Panc1 (cell line): Measurements from ENCODE around the gene CDC42EP5. TPM values are rescaled to one million over a fixed set of nuclear protein-coding genes. Genes with fewer than 3 reads are reported as not detected.
"Not testable (repeated sequence)": the region's sequence is repeated elsewhere in the genome, so short reads cannot be mapped to it uniquely, and the experiment has no call there.

Experiments used
- ATAC-seq: fragments of 200-7000 bp; cut with Tn5 transposase; 2 replicates; pipeline ENCODE4 v1.9.1; 2020; ENCODE audit warnings: mild to moderate bottlenecking, moderate library complexity
- BruUV-seq: library from RNA; stranded (reverse); fragments of 400-500 nt; replicated peaks from 2 replicates; lab custom pipeline; 2021; lab: Mats Ljungman, UMichigan
- CTCF ChIA-PET: fragments of 300-600 bp; sonication (Branson Sonifier 250); formaldehyde crosslinking; loops from one replicate; lab custom pipeline; 2022; ENCODE audit warnings: antibody characterized with exemption; lab: Charles Lee
- POLR2A ChIA-PET: fragments of 300-600 bp; sonication (Branson Sonifier 250); formaldehyde crosslinking; loops from one replicate; lab custom pipeline; 2022; ENCODE audit warnings: antibody characterized with exemption; lab: Charles Lee
- DNase-seq: peaks from one replicate; pipeline ENCODE4 v3.0.0-alpha.2; 2010; ENCODE audit warnings: low read depth, low spot score
- H3K27ac ChIP-seq: 2 replicates; pipeline ENCODE4 v1.5.1; 2011; ENCODE audit warnings: mild to moderate bottlenecking, low read length, inconsistent platforms
- H3K27me3 ChIP-seq: fragments of 200-500 bp; sonication (Bioruptor generic); 2 replicates; pipeline ENCODE4 v1.6.0; 2014; ENCODE audit warnings: low read length, inconsistent platforms; ENCODE audit not compliant: control insufficient read depth, insufficient read depth
- H3K36me3 ChIP-seq: fragments of 200-500 bp; sonication (Bioruptor generic); 2 replicates; pipeline ENCODE4 v1.5.1; 2014; ENCODE audit warnings: inconsistent platforms, mild to moderate bottlenecking, low read length, moderate library complexity; ENCODE audit not compliant: control insufficient read depth, insufficient read depth
- H3K4me1 ChIP-seq: 2 replicates; pipeline ENCODE4 v1.5.1; 2011; ENCODE audit warnings: inconsistent platforms, mild to moderate bottlenecking, low read length, moderate library complexity; ENCODE audit not compliant: control insufficient read depth, insufficient read depth
- H3K4me3 ChIP-seq, 2 experiments: 2 replicates each; pipeline ENCODE4 v1.5.1; 2011 to 2012; ENCODE audit warnings: low read depth in 2 of 2, low read length in 2 of 2, mild to moderate bottlenecking in 2 of 2, inconsistent platforms in 1 of 2, moderate library complexity in 1 of 2
- H3K9me3 ChIP-seq: fragments of 200-500 bp; sonication (Bioruptor generic); 2 replicates; pipeline ENCODE4 v1.5.1; 2014; ENCODE audit warnings: low read depth, mild to moderate bottlenecking, inconsistent platforms, low read length, moderate library complexity; ENCODE audit not compliant: control insufficient read depth, insufficient read depth
- POLR2AphosphoS5 ChIP-seq: IDR thresholded peaks from 2 replicates; pipeline ENCODE4 v1.6.1; 2012; ENCODE audit warnings: mild to moderate bottlenecking, low read depth, low read length, moderate library complexity
- SIN3A ChIP-seq: IDR thresholded peaks from 2 replicates; pipeline ENCODE4 v1.6.1; 2012; ENCODE audit warnings: low read depth, mild to moderate bottlenecking, low read length, moderate library complexity, borderline replicate concordance; ENCODE audit not compliant: insufficient read depth
- TCF7L2 ChIP-seq: IDR thresholded peaks from 2 replicates; pipeline ENCODE4 v1.6.1; 2011; ENCODE audit warnings: mild to moderate bottlenecking, low read depth, low read length, inconsistent platforms
- in situ Hi-C: cut with HindIII; loops from 2 replicates; pipeline ENCODE4 v1.10.0; 2016; ENCODE audit warnings: low sequenced_read_pairs, low pct_unique_long_range_greater_than_20kb
- intact Hi-C: fragments of 100-400 bp; cut with micrococcal nuclease; formaldehyde crosslinking; loops from one replicate; pipeline ENCODE4 v1.10.0; 2022; ENCODE audit not compliant: unreplicated experiment
- total RNA-seq: library from RNA; stranded (reverse); gene quantifications from one replicate; pipeline ENCODE4 v1.2.1, GENCODE V29; 2021; ENCODE audit not compliant: unreplicated experiment
- TF ChIP-seq, protein P1 (sequence below), 2 experiments: IDR thresholded peaks; 2 replicates each; pipeline ENCODE4 v1.6.1; 2011 to 2012; ENCODE audit warnings: low read depth in 2 of 2, control low read depth in 1 of 2, low read length in 1 of 2, mild to moderate bottlenecking in 1 of 2, moderate library complexity in 1 of 2; ENCODE audit not compliant: insufficient read depth in 1 of 2
- TF ChIP-seq, protein P2 (sequence below): fragments of 450-650 bp; IDR thresholded peaks from 2 replicates; pipeline ENCODE4 v1.5.1; 2017; ENCODE audit warnings: mild to moderate bottlenecking

Gene CDC42EP5
- total RNA-seq, 1 experiment from 2014 or later = 7.1 TPM

DNA sequence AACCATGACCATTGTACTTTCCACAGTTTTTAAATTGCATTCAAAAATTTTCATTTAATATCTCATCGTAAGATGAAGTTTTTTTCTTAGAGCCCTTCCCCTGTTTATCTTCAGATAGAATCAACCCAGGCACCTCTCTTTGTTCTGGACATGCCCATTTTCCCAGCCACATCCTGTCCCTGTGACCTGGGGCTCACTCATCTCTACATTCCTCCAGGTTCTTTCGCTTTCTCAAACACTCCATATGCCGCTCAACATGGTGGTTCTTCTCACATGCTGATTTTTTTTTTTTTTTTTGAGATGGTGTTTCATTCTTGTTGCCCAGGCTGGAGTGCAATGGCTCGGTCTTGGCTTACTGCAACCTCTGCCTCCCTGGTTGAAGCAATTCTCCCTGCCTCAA is 32.4 kb upstream of the CDC42EP5 start:
- H3K9me3 ChIP-seq, in situ Hi-C loops, DNase-seq, H3K4me1 ChIP-seq, BruUV-seq, H3K36me3 ChIP-seq, POLR2A ChIA-PET, H3K4me3 ChIP-seq, H3K27ac ChIP-seq, ATAC-seq, CTCF ChIA-PET, intact Hi-C loops, H3K27me3 ChIP-seq: not testable (repeated sequence)

DNA sequence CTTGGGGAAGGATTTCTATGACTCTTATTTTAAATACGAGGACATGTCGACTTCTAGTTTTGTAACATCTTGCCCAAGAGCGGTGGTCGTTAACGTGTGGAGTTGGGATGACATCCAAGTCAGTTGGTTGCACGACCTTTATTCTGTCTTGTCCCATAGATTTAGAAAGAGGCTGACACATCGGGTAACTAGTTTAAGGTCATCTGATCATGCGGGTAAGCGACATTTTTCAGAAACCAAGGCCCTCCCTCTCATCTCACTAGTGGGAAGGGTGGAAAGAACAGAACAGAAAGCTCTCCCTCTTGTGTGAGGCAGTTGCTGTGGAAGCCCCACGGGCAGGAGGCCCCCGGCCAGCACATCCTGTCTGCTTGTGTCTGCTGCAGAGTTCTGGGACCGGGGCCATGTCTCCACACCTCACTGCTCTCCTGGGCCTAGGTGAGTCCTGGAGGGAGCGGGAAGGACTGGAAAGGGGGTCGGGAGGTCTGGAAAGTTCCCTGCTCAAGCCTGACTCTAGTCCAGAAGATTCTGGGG is 29.5 kb upstream of the CDC42EP5 start, which contains the start of gene LAIR2:
Gene LAIR2 (plus strand): TSS at position 314 of the 531 bp plus-strand sequence. CDS start 88 bp downstream, at position 402.
- ATAC-seq (no peak), DNase-seq (no peak)
- no peaks in the 10 kb centered on the region for H3K9me3 ChIP-seq
- CTCF ChIA-PET = no interaction called here
- no TSS peak for BruUV-seq
- TF ChIP-seq TCF7L2 (no peak), SIN3A (no peak), POLR2AphosphoS5 (no peak)
- TF ChIP-seq, protein P1, sequence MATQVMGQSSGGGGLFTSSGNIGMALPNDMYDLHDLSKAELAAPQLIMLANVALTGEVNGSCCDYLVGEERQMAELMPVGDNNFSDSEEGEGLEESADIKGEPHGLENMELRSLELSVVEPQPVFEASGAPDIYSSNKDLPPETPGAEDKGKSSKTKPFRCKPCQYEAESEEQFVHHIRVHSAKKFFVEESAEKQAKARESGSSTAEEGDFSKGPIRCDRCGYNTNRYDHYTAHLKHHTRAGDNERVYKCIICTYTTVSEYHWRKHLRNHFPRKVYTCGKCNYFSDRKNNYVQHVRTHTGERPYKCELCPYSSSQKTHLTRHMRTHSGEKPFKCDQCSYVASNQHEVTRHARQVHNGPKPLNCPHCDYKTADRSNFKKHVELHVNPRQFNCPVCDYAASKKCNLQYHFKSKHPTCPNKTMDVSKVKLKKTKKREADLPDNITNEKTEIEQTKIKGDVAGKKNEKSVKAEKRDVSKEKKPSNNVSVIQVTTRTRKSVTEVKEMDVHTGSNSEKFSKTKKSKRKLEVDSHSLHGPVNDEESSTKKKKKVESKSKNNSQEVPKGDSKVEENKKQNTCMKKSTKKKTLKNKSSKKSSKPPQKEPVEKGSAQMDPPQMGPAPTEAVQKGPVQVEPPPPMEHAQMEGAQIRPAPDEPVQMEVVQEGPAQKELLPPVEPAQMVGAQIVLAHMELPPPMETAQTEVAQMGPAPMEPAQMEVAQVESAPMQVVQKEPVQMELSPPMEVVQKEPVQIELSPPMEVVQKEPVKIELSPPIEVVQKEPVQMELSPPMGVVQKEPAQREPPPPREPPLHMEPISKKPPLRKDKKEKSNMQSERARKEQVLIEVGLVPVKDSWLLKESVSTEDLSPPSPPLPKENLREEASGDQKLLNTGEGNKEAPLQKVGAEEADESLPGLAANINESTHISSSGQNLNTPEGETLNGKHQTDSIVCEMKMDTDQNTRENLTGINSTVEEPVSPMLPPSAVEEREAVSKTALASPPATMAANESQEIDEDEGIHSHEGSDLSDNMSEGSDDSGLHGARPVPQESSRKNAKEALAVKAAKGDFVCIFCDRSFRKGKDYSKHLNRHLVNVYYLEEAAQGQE (IDR thresholded peaks at IDR 0.05; ENCODE audit: insufficient read depth in 1 of 2, low read depth in 2 of 2, low read length in 1 of 2) = no peak
- TF ChIP-seq, protein P2, sequence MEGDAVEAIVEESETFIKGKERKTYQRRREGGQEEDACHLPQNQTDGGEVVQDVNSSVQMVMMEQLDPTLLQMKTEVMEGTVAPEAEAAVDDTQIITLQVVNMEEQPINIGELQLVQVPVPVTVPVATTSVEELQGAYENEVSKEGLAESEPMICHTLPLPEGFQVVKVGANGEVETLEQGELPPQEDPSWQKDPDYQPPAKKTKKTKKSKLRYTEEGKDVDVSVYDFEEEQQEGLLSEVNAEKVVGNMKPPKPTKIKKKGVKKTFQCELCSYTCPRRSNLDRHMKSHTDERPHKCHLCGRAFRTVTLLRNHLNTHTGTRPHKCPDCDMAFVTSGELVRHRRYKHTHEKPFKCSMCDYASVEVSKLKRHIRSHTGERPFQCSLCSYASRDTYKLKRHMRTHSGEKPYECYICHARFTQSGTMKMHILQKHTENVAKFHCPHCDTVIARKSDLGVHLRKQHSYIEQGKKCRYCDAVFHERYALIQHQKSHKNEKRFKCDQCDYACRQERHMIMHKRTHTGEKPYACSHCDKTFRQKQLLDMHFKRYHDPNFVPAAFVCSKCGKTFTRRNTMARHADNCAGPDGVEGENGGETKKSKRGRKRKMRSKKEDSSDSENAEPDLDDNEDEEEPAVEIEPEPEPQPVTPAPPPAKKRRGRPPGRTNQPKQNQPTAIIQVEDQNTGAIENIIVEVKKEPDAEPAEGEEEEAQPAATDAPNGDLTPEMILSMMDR = no peak
- intact Hi-C loops = no loop called here
- no peak within 1 kb of the TSS for H3K27ac ChIP-seq
- POLR2A ChIA-PET = no interaction called here
- H3K27me3 ChIP-seq = peaks cover 9% of the 10 kb centered on the region
- H3K4me1 ChIP-seq = no peaks in the 10 kb centered on the region
- no peaks in the 10 kb centered on the region for H3K36me3 ChIP-seq
- no peak within 1 kb of the TSS for H3K4me3 ChIP-seq
- in situ Hi-C loops = no loop called here

DNA sequence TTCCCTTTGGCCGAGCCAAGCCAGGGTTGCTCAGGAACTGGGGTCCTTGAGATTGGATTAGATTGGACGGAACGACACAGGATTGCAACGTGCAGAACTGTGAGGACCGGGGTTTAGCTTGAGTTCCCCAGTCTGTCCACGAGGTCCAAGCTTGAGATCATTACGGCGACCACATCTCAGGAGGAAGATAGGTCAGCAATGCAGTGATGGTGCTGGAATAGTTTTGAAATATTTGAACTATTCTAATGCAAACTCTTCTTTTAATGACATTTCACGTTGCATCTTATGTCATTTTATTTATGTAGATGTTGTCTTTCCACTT is 25.3 kb upstream of the CDC42EP5 start:
- H3K36me3 ChIP-seq, DNase-seq, BruUV-seq, intact Hi-C loops, H3K4me3 ChIP-seq, H3K9me3 ChIP-seq, H3K27ac ChIP-seq, CTCF ChIA-PET, H3K4me1 ChIP-seq, ATAC-seq, POLR2A ChIA-PET, in situ Hi-C loops: not testable (repeated sequence)
- peaks cover 19% of the 10 kb centered on the region for H3K27me3 ChIP-seq

DNA sequence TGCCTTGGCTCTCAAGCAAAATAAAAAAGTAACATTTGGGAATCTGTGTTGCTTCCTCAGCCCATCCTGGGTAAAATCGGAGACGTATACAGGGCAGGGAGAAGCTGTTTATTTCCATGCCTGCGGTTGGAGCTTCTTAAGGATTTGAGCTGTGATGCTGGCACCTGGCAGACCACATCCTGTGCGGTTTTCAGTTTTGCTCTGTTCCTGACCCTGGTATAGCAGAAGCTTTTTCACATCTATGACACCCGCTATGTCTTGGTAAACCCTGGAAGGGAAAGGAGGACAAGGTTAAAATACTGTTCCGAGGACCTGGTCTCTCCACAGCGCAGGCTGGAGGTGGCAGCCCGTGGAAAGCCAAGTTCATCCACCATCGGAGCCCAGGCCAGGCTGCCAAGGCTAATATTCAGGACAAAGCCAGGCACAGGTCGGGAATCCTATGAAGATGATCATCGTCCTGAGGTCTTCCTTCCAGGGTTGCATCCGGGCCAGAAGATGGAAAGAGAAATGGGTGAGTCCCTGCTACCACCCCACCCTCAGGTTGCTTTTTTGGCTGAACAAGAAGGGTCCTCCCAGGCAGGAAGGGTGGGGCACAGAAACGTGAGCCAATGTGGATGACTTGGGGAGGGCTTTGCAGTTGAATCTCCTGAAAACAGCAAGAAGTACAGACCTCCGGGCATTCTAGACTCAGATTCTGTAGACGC is 24.8 kb upstream of the CDC42EP5 start:
- in situ Hi-C loops = not testable (repeated sequence)

DNA sequence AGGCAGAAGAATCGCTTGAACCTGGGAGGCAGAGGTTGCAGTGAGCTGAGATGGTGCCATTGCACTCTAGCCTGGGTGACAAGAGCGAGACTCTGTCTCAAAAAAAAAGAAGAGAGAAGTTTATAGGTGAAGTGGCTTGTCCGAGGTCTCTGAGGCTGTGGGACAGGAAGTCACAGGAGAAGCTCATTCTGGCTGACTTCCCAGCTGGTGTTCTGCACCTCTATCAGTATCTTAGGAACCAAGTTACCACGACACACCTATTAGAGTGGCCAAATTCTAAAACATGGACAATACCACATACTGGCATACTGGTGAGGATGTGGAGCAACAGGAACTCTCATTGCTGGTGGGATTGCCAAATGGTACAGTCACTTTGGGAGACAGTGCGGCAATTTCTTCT is 22.2 kb upstream of the CDC42EP5 start:
- H3K36me3 ChIP-seq, POLR2A ChIA-PET, H3K4me3 ChIP-seq, in situ Hi-C loops, ATAC-seq, H3K9me3 ChIP-seq, H3K4me1 ChIP-seq, BruUV-seq, H3K27ac ChIP-seq, DNase-seq, intact Hi-C loops: not testable (repeated sequence)
- CTCF ChIA-PET = interaction anchor here (0.5 to 0.6 kb wide), 3 partner anchors 10 to 1060 kb away, joined by 3 to 5 read pairs (median 4); no protein-coding TSS in a partner anchor
- H3K27me3 ChIP-seq = peaks cover 22% of the 10 kb centered on the region

More for the DNA sequence above, 24.8 kb upstream of the CDC42EP5 start:
- H3K9me3 ChIP-seq, POLR2A ChIA-PET, CTCF ChIA-PET, H3K36me3 ChIP-seq, H3K27ac ChIP-seq, BruUV-seq, DNase-seq, H3K4me1 ChIP-seq, H3K4me3 ChIP-seq, intact Hi-C loops: not testable (repeated sequence)
- ATAC-seq = 0 out of 2 replicates have a peak, but pooled peaks have one; percentile 30
- H3K27me3 ChIP-seq = peaks cover 19% of the 10 kb centered on the region
